Ovary (tissue), 3 donors: ENCODE results near the gene GPR21.

Source experiments
- EP300 ChIP-seq: sonication (generic); formaldehyde crosslinking; IDR thresholded peaks from one replicate; pipeline ENCODE4 v1.6.1; 2017; ENCODE audit warnings: antibody characterized with exemption
- TF ChIP-seq, protein P1 (sequence below), 3 donors: fragments of 450-650 bp in 2 of 3; fragments of 200-600 bp in 1 of 3; IDR thresholded peaks; one replicate each; pipeline versions ENCODE4 v1.5.1 to v1.8.0; 2016 to 2022; ENCODE audit warnings: antibody characterized with exemption in 3 of 3, mild to moderate bottlenecking in 1 of 3
- donor health status: DM: no; HTN: no; CAD: no.

DNA sequence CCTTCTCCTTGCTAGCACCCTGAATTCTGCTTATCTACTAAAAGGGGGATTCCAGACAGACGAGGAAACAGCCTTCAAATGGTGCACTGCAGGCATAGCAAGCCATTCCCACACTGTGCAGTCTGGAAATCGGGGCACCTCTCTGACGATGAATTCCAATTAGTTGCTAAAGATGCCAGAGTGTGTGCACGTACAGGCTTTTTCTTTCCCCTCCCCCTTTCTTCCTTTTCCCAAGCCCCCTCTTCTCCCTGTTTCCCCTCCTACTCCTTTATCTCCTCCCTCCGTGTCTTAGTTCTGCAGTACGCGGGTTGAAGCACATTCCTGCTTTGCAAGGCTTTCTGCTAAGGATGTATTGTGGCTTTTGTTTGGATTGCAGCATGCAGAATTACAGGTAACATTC lies at the start of gene GPR21:
- TF ChIP-seq EP300, result no peak
- TF ChIP-seq, protein P1, sequence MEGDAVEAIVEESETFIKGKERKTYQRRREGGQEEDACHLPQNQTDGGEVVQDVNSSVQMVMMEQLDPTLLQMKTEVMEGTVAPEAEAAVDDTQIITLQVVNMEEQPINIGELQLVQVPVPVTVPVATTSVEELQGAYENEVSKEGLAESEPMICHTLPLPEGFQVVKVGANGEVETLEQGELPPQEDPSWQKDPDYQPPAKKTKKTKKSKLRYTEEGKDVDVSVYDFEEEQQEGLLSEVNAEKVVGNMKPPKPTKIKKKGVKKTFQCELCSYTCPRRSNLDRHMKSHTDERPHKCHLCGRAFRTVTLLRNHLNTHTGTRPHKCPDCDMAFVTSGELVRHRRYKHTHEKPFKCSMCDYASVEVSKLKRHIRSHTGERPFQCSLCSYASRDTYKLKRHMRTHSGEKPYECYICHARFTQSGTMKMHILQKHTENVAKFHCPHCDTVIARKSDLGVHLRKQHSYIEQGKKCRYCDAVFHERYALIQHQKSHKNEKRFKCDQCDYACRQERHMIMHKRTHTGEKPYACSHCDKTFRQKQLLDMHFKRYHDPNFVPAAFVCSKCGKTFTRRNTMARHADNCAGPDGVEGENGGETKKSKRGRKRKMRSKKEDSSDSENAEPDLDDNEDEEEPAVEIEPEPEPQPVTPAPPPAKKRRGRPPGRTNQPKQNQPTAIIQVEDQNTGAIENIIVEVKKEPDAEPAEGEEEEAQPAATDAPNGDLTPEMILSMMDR (IDR thresholded peaks at IDR 0.05), result no peak
